ENCODE data around the gene ASCC1. TPM values are rescaled to one million over a fixed set of nuclear protein-coding genes. Genes with fewer than 3 reads are reported as not detected.

The ASCC1 gene
- polyA plus RNA-seq, 2 of the 4 experiments (the other 2 are of a cell fraction): 56.5 to 82.3 TPM

GRCh38 chr10:72086466-72087391, 129.3 kb downstream of the ASCC1 start:
- TF ChIP-seq ZFP36 (IDR thresholded peaks at IDR 0.05; ENCODE audit: borderline replicate concordance, partially characterized antibody) (no peak), EHF (CRISPR knock-in tag; IDR thresholded peaks at IDR 0.05) (no peak), HOXA7 (CRISPR knock-in tag; IDR thresholded peaks at IDR 0.05) (no peak), ZC3H11A (IDR thresholded peaks at IDR 0.05) (no peak), NR3C1 (IDR thresholded peaks at IDR 0.05) (no peak), CBX8 (IDR thresholded peaks at IDR 0.05) (no peak), ZNF302 (CRISPR knock-in tag; IDR thresholded peaks at IDR 0.05) (no peak), CBX2 (IDR thresholded peaks at IDR 0.05; ENCODE audit: borderline replicate concordance, low read depth) (no peak), RCOR1 (IDR thresholded peaks at IDR 0.05; ENCODE audit: low read depth, low read length) (no peak)
- DNase-seq (ENCODE audit: low read depth in 1 of 2, low spot score in 1 of 2) (no peak), FAIRE-seq (no peak), ATAC-seq (no peak)
- no peak overlapping the region for H3K27ac ChIP-seq
- H3K4me2 ChIP-seq: no peak overlapping the region
- ChIA-PET POLR2A (no interaction called here), CTCF (no interaction called here)
- H3K4me1 ChIP-seq: peaks cover 6% of the 10 kb centered on the region; the same call in 1 of the 3 replicates
- WGBS (ENCODE audit: missing lambda C conversion rate): 91% methylated on average over 32 of the region's 61 CpGs
- no peak overlapping the region for H3K4me3 ChIP-seq
- H3K9me3 ChIP-seq: no peaks in the 10 kb centered on the region

- DNase-seq (ENCODE audit: low read depth in 1 of 2, low spot score in 1 of 2): no peak
- H3K4me3 ChIP-seq: no peak overlapping the region
- WGBS (ENCODE audit: missing lambda C conversion rate): 77% methylated on average over 1 of the region's 1 CpG
- H3K27ac ChIP-seq: 0 out of 6 replicates have a peak overlapping the region, but pooled peaks of 1 of the 2 experiments have one; percentile 13
- no peaks in the 10 kb centered on the region for H3K9me3 ChIP-seq
- ATAC-seq: no peak
- ChIA-PET CTCF (no interaction called here), POLR2A (no interaction called here)
- peaks cover 14% of the 10 kb centered on the region for H3K4me1 ChIP-seq
- no peak overlapping the region for H3K4me2 ChIP-seq
- TF ChIP-seq CHD4 (IDR thresholded peaks at IDR 0.05; ENCODE audit: borderline replicate concordance): no peak
- TF ChIP-seq MAFK (IDR thresholded peaks at IDR 0.05; ENCODE audit: partially characterized antibody): no peak
- no peak for TF ChIP-seq HOXB5 (CRISPR knock-in tag; IDR thresholded peaks at IDR 0.05)
- TF ChIP-seq ZNF302 (CRISPR knock-in tag; IDR thresholded peaks at IDR 0.05): no peak
- no peak for TF ChIP-seq NR3C1 (IDR thresholded peaks at IDR 0.05)
- TF ChIP-seq HOXB13 (CRISPR knock-in tag; IDR thresholded peaks at IDR 0.05; ENCODE audit: low read depth): no peak
- no peak for TF ChIP-seq ESRRA (IDR thresholded peaks at IDR 0.05; ENCODE audit: borderline replicate concordance, low read length)
- TF ChIP-seq MAZ (IDR thresholded peaks at IDR 0.05; ENCODE audit: borderline replicate concordance, low read depth, low read length): no peak
- FAIRE-seq: no peak
Measured at GRCh38 chr10:72085864-72086465, 130.1 kb downstream of the ASCC1 start.

DNA sequence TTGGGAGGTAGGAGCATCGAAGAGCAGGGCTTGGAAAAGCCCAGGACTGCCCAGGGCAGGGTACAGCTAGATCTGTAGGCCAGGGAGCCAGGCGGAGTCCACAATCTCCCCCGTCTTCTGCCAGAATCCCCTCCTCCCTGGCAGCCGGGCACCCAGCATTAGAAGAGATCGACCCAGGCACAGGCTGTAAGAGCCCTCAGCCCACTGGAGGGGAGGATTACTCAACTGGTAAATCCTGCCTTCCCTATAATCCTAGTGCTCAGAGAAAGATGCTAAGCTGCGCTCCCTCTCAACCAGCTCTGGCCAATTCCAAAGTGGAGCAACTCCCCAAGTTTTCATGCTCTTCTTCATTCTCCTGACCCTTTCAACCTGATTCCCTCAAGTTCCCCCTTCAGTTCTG, 130.9 kb downstream of the ASCC1 start:
- Histone ChIP-seq H3K27ac (no peak overlapping the region), H3K9me3 (no peaks in the 10 kb centered on the region), H3K4me3 (no peak overlapping the region), H3K4me2 (no peak overlapping the region), H3K4me1 (peaks cover 22% of the 10 kb centered on the region)
- DNase-seq (ENCODE audit: low read depth in 1 of 2, low spot score in 1 of 2): no peak
- ChIA-PET POLR2A (no interaction called here), CTCF (interaction anchor here (0.9 kb wide), 1 partner anchor 253 kb away, joined by 4 read pairs; no protein-coding TSS in a partner anchor)
- 82% methylated on average over 6 of the region's 6 CpGs for WGBS (ENCODE audit: missing lambda C conversion rate)
- ATAC-seq: no peak
- TF ChIP-seq PHF8 (IDR thresholded peaks at IDR 0.05; ENCODE audit: borderline replicate concordance, low read depth) (no peak), FOXS1 (CRISPR knock-in tag; IDR thresholded peaks at IDR 0.05) (no peak), CBX8 (IDR thresholded peaks at IDR 0.05) (no peak), POLR2AphosphoS2 (conservative IDR thresholded peaks at IDR 0.05; ENCODE audit: low read length) (no peak)
- TF ChIP-seq, protein P1, sequence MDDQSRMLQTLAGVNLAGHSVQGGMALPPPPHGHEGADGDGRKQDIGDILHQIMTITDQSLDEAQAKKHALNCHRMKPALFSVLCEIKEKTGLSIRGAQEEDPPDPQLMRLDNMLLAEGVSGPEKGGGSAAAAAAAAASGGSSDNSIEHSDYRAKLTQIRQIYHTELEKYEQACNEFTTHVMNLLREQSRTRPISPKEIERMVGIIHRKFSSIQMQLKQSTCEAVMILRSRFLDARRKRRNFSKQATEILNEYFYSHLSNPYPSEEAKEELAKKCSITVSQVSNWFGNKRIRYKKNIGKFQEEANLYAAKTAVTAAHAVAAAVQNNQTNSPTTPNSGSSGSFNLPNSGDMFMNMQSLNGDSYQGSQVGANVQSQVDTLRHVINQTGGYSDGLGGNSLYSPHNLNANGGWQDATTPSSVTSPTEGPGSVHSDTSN (IDR thresholded peaks at IDR 0.05): no peak
- no peak for FAIRE-seq
